ENCODE results near the gene SNED1.

GRCh38 chr2:241067501-241068135 lies 69.2 kb downstream of the SNED1 start:
- no peak for TF ChIP-seq CTCF (conservative IDR thresholded peaks at IDR 0.05 in 1 of 2, IDR thresholded peaks at IDR 0.05 in 1 of 2; ENCODE audit: extremely low read depth in 1 of 2, insufficient read depth in 1 of 2, low read depth in 1 of 2, low read length in 2 of 2)
- no peak for TF ChIP-seq EZH2 (IDR thresholded peaks at IDR 0.05; ENCODE audit: borderline replicate concordance, low read length)

Data from mammary epithelial cell (primary cell).